Inflammatory macrophage (primary cell): ENCODE measurements around the gene RPAP3.
"Not testable (repeated sequence)": the region's sequence is repeated elsewhere in the genome, so short reads cannot be mapped to it uniquely, and the experiment has no call there.

Experiments
- DNase-seq, 2 donors: peaks; one replicate each; pipeline ENCODE4 v3.0.0-alpha.2; 2020 to 2022

Gene RPAP3

DNA sequence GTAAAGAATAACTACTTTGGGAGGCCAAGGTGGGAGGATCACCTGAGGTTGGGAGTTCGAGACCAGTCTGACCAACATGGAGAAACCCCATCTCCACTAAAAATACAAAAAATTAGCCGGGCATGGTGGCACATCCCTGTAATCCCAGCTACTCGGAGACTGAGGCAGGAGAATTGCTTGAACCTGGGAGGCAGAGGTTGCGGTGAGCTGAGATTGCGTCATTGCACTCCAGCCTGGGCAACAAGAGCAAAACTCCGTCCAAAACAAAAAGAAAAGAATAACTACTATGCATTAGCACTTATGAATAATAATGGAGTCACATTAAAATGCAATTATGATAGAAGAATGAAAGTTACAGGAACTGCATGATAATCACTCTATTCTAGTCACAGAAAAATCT lies 37.9 kb downstream of the RPAP3 start:
- not testable (repeated sequence) for DNase-seq

DNA sequence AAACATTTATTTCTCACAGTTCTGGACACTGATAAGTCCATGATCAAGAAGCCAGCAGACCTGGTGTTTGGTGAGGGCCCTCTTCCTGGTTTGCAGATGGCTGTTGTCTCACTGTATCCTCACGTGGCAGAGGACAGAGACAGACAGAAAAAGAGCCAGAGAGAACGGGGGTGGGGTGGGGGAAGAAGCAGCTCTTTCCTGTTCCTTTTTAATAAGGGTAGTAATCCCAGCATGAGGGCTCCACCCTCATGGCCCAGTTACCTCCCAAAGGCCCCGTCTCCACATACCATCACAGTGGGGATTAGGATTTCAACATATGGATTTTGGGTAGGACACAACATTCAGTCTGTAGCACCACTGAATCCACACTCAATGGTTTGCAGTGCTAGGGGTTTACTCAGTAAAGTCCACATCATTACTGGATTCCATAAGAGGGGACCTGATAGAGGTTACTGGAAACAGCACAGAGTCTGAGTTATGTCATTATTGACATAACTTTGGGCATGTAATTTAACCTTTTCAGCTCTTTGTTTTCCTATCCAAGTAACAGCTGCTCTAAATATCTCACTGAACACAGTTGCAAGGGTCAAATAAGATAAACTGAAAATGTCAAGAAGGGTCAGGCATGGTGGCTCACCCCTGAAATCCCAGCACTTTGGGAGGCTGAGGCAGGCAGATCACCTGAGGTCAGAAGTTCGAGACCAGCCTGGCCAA lies 53.2 kb downstream of the RPAP3 start:
- peak; percentile 77 to 78 for DNase-seq

DNA sequence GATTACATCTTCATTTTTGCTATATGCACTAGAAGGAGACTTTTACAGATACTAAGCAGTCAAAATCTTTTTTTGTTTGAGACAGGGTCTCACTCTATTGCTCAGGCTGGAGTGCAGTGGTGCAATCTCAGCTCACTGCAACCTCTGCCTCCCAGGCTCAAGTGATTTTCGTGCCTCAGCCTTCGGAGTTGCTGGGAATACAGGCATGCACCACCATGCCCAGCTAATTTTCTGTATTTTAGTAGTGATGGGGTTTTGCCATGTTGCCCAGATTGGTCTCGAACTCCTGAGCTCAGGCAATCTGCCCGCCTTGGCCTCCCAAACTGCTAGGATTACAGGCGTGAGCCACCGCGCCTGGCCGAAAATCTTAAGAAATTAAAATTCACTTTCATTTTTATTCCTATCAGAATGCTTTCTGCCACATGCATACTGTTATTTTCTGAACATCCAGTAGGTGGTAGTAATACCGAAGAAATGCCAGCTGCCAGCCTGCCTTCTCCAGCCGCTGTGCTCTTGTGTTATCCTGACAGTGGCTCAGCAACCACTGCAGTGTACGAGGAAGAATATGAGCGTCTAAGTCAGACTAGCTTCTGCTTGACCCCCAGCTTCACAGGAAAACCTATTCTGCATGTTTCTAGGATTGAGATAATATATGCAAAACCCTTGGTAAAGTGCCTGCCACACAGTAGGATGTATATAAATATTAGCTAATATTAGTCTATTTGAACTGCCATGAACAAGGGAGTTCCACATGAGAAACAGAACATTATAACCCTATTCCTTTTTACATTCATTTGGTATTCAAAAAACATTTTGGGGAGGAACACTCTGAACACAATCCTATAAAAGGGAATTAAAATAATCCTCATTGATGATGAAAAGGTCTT lies 54.2 kb downstream of the RPAP3 start:
- DNase-seq = peak; percentile 85 to 87

DNA sequence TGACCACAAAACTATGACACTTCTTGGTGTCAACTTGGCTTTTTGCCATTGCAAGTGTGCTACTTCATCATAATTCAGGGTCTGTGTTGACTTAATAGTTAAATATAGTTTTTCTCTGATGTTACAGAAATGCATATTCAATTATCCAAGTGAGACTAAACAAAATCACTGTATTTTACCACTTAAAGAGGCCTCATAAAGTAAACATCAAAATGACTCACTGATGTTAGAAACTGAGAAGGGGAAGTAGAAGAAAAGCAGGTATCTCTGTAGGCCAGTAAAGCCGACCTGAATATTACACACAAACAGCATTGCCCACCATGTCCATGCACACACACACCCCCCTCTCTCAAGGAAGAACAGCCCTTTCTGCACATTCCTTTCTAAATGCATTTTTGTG lies 55.4 kb downstream of the RPAP3 start:
- DNase-seq = no peak

DNA sequence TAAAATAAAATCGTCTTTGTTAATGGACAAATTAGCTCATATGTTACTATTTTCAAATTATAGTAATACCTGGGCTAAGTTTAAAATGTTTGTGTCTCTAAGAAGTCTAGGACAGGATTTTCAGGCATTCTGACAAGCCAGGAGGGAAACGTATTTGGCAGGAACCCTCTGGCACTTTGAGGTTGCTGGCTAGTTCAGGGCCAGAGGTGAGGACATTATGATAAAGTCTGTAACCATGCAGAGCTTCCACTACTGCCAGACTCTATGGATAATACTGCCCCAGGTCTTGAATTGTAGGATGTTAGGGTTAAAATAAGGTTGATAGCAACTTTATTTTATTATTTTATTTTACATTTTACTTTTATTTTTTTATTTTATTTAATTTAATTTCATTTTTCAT lies 56.4 kb downstream of the RPAP3 start:
- DNase-seq = no peak

DNA sequence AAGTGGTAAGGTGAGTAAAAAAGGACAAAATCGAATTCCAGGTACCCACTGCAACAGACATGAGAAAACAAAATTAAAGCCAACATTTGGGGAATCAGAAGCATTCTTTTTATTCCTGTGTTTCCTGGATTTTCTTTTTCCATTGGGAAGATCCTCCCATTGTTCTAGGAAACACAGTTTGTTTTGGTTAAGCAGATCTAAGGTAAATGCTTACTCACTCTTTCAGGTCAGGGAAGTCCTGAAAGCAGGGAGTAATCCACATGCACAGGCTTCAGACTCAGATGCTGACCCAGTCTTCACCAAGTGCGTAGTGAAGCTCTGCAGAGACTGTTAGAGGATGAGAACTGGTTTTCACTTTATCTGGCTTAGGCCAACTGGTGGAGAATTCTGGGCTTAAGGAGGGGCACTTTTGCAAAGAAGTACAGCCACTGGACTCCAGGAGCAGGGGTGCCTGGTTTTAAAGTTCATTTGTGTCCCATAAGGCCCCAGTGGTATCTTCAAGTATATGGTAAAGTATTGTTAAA lies 57.7 kb downstream of the RPAP3 start:
- no peak for DNase-seq

DNA sequence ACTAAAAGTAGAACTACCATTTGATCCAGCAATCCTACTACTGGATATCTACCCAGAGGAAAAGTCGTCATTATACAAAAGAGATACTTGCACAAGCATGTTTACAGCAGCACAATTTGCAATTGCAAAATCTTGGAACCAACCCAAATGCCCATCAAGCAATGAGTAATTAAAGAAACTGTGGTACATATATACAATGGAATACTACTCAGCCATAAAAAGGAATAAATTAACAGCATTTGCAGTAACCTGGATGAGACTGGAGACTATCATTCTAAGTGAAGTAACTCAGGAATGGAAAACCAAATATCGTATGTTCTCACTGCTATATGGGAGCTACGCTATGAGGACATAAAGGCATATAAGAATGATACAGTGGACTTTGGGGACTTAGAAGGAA lies 63.5 kb downstream of the RPAP3 start:
- DNase-seq = not testable (repeated sequence)

DNA sequence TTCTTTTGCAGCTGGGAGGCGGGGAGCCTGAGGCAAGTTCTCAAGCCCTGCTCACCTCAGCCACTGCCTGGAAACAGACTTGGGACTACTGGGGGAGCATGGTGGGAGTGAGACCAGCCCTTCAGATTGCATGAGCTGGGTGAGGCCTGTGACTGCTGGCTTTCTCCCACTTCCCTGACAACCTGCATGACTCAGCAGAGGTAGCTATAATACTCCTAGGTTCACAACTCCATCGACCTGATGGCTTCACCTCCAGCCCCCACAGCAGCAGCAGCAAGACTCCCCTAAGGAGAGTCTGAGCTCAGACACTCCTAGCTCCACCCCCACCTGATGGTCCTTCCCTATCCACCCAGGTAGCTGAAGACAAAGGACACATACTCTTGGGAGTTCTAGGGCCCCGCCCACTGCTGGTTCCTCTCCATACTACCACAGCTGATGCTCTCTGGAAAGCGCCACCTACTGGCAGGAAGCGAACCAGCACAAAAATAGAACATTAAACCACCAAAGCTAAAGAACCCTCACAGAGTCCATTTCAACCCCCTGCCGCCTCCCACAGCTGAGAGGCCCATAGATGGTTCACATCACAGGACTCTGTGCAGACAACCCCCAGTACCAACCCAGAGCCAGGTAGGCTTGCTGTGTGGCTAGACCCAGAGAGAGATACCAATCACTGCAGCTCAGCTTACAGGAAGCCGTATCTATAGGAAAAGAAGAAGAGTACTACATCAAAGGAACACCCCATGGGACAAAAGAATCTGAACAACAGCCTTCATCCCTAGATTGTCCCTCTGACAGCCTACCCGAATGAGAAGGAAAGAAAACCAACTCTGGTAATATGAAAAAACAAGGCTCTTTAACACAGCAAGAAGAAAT lies 68.7 kb downstream of the RPAP3 start:
- DNase-seq = peak; percentile 50 to 58

DNA sequence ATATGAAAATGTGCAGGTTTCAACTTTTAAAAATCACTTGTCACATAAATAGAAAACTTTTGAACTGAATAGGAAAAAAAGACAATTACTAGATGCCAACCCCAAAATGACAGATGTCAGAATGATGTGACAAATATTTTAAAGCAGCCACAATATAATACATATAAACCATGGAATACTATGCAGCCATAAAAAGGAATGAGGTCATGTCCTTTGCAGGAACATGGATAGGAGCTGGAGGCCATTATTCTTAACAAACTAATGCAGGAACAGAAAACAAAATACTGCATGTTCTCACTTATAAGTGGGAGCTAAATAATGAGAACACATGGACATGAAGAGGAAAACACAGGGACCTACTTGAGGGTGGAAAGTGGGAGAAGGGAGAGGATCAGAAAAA lies 70.1 kb downstream of the RPAP3 start:
- not testable (repeated sequence) for DNase-seq

DNA sequence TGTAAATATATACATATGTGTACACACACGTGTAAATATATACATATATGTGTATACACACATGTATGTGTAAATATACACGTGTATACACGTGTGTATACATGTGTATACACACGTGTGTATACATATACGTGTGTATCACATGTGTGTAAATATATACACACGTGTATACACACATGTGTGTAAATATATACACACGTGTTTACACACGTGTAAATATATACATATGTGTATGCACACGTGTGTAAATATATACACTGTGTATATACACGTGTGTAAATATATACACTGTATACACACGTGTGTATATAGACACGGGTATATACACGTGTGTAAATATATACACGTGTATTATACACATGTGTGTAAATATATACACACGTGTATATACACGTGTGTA lies 71.7 kb downstream of the RPAP3 start:
- DNase-seq = no peak

DNA sequence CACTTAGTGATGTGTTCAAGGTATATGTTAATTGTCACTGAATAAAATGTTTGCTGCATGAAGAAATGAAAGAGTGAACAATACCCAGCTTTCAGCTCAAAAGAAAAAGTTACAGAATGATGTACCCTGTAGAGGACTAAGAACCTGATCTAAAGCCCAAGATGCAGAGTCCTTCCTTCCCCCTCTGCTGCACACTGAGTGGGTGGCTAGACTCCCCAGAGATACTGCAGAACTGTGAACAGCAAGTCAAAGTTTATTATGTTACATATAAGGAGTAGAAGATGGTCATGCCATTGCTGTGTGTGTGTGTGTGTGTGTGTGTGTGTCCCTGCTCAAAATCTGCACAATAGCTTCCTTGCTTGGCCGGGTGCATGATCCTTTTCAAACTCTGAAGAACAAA lies 83.9 kb downstream of the RPAP3 start:
- DNase-seq = no peak

DNA sequence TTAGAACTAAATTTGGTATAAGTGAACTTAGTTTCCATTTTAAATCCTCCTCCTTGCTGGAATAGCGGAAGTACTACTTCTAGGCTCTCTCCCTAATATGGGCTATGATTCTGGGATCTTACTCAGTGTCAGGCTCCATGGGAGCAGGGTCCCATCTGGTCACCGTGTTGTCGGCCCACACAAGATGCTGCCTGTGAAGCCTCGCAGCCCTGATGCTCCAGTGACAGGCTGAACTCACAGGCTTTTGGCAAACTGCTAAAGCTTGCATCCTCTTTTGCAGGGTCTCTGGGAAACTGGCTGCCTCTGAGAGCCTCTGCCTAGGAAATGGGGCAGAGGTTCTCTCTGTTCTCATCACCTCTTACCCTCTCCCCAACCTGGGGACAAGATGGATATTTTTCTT lies 88.4 kb downstream of the RPAP3 start:
- no peak for DNase-seq

DNA sequence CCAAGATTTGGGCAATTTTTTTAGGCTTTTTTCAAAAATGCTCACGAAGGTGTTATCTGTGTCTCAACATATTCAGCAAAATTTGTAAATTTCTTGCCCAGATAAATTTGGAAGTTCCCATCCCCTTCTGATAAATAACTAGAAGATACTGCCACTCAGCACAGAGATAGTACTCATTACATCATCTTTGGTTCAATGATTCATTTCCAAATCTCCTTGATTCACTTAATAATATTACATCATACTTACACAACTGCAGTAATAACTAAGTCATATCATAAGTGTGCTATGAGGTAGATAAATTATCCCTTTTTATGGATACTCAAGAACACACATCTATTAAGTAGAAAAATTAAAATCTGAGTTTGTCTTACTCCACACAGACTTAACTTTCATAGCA lies 89.4 kb downstream of the RPAP3 start:
- DNase-seq = peak in 1 of 2 donors; percentile 24

DNA sequence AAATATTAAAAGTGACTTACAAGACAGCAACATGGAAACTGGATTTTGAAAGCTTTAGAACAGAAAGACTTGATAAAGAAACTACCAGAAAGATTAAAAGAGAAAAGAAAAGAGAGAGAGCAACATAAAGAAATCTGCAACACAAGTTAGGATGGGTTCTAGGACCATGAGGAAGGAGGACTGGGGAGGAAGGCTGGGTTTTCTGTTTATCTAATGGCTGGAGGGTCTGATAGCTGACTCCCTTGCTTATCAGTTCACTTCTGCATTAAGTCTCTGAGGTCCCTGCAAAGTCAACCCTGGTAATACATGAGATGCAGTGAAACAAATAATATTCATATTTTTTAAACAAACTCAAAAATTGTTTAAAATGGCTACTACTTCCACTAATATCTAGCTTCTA lies 90.1 kb downstream of the RPAP3 start:
- DNase-seq = no peak

DNA sequence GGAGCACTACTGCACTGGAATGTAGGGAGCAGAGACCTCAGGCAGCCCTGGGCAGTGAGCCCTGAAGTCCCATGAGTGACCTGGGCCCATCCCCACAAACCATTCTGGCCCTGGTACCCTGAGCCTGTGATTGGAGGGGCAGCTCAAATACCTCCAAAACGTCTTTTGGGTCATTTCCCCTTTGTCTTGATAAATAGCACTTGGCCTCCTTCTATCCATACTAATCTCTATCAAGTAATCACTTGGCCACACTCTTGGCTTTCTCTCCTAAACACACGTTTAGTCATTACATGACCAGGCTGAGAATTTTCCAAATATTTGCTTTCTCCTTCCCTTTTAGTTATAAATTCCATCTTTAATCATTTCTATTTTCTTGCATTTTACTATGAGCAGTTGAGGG lies 91.3 kb downstream of the RPAP3 start:
- no peak for DNase-seq

DNA sequence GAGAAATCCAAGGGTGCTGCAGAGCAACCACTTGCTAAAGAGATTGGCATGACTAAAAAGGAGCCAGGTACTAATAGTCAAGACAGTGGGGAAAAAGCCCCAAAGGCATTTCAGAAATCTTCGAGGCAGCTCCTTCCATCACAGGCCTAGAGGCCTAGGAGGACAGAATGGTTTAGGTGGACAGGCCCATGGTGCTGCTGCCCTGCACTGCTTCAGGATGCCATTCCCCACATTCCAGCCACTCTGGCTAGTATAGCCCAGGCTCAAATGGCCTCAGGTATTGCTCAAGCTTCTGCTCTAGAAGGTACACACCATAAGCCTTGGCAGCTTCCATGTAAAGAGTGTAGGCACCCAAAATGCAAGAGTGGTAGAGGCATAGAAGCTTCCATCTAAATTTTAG lies 92.9 kb downstream of the RPAP3 start:
- DNase-seq = no peak

DNA sequence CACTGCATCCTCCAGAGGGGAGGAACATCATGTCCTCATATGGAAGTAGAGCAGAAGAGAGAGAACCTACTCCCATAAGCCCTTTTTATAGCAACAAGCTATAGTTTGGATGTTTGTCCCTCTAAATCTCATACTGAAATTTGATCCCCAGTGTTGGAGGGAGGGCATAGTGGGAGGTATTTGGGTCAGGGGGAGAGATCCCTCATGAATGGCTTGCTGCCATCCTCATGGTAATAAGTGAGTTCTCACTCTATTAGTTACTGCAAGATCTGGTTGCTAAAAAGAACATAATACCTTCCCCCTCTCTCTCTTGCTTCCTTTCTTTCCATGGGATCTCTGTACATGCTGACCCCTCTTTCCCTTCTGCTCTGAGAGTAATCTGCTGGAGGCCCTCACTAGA lies 93.9 kb downstream of the RPAP3 start:
- DNase-seq = no peak
